Endothelial cell of umbilical vein (primary cell): ENCODE results near the gene FRY.
A peak's percentile ranks its signal among the peaks of the same experiment; 100 is the strongest.

Experiments
- EZH2 ChIP-seq: IDR thresholded peaks from 2 replicates; pipeline ENCODE4 v1.6.1; 2012; ENCODE audit warnings: borderline replicate concordance, low read depth, mild to moderate bottlenecking, moderate library complexity, low read length, inconsistent platforms; ENCODE audit not compliant: severe bottlenecking
- FOS ChIP-seq: IDR thresholded peaks from 2 replicates; pipeline ENCODE4 v1.6.1; 2011; ENCODE audit warnings: mild to moderate bottlenecking, low read length, moderate library complexity, borderline replicate concordance; ENCODE audit not compliant: insufficient read depth
- GATA2 ChIP-seq: IDR thresholded peaks from 2 replicates; pipeline ENCODE4 v1.7.0; 2011; ENCODE audit warnings: low read depth, mild to moderate bottlenecking, moderate library complexity, mixed read lengths, low read length; ENCODE audit not compliant: insufficient read length, insufficient read depth
- JUN ChIP-seq: IDR thresholded peaks from 2 replicates; pipeline ENCODE4 v1.6.1; 2011; ENCODE audit warnings: borderline replicate concordance, low read depth; ENCODE audit not compliant: insufficient read length, insufficient read depth
- MYC ChIP-seq: IDR thresholded peaks from one replicate; pipeline ENCODE4 v1.6.1; 2011; ENCODE audit warnings: mild to moderate bottlenecking, low read depth, low read length
- POLR2A ChIP-seq: IDR thresholded peaks from 2 replicates; pipeline ENCODE4 v1.6.1; 2012; ENCODE audit warnings: low read depth, mild to moderate bottlenecking, control low read depth, low read length
- POLR2AphosphoS5 ChIP-seq: IDR thresholded peaks from 2 replicates; pipeline ENCODE4 v1.6.1; 2012; ENCODE audit warnings: low read depth, mild to moderate bottlenecking, control low read depth, low read length, moderate library complexity; ENCODE audit not compliant: insufficient read depth
- TF ChIP-seq, protein P1 (sequence below), 2 donors: IDR thresholded peaks; 1 replicate in 1 of 2; 2 replicates in 1 of 2; pipeline ENCODE4 v1.5.1; 2011; ENCODE audit warnings: low read length in 2 of 2, mild to moderate bottlenecking in 2 of 2, moderate library complexity in 2 of 2, control low read depth in 1 of 2, inconsistent platforms in 1 of 2, low read depth in 1 of 2; ENCODE audit not compliant: insufficient read depth in 1 of 2; ENCODE audit errors: extremely low read depth in 1 of 2
- TF ChIP-seq, protein P2 (sequence below): IDR thresholded peaks from 2 replicates; pipeline ENCODE4 v1.6.1; 2011; ENCODE audit not compliant: insufficient read depth, insufficient read length

DNA sequence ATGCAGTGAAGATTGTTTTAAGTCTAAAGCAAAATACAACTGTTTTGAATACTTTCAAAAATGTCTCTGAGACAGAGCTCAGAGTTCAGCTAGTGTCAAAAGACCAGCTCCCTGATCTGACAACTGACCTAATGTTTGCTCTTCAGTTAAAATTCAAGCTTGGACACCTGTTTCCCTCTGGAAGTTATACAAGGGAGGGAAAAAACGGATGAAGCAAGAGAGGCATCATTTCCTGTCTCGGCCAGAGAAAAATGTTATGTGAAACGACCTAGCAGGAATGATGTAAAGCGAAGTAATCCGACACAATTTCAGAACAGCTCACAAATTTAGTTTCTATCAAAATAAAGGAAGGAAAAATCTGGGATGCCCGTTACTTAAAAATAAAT lies 224.1 kb downstream of the FRY start:
- TF ChIP-seq, protein P1, sequence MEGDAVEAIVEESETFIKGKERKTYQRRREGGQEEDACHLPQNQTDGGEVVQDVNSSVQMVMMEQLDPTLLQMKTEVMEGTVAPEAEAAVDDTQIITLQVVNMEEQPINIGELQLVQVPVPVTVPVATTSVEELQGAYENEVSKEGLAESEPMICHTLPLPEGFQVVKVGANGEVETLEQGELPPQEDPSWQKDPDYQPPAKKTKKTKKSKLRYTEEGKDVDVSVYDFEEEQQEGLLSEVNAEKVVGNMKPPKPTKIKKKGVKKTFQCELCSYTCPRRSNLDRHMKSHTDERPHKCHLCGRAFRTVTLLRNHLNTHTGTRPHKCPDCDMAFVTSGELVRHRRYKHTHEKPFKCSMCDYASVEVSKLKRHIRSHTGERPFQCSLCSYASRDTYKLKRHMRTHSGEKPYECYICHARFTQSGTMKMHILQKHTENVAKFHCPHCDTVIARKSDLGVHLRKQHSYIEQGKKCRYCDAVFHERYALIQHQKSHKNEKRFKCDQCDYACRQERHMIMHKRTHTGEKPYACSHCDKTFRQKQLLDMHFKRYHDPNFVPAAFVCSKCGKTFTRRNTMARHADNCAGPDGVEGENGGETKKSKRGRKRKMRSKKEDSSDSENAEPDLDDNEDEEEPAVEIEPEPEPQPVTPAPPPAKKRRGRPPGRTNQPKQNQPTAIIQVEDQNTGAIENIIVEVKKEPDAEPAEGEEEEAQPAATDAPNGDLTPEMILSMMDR (IDR thresholded peaks at IDR 0.05; ENCODE audit: extremely low read depth in 1 of 2, insufficient read depth in 1 of 2, low read depth in 1 of 2, low read length in 2 of 2): no peak
- no peak for TF ChIP-seq POLR2A
- TF ChIP-seq EZH2: no peak
- TF ChIP-seq, protein P2, sequence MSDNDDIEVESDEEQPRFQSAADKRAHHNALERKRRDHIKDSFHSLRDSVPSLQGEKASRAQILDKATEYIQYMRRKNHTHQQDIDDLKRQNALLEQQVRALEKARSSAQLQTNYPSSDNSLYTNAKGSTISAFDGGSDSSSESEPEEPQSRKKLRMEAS: no peak
- TF ChIP-seq JUN: peak; percentile 51
- no peak for TF ChIP-seq POLR2AphosphoS5
- no peak for TF ChIP-seq MYC
- TF ChIP-seq FOS: peak; percentile 31
- no peak for TF ChIP-seq GATA2
